T-helper 2 cell treated with Interferon-gamma antibody and Interleukin-4, amounts not matched to agents 5 μg/mL and 100 μg/mL, for 36 hours (primary cell): ENCODE measurements around the gene CAMK1D.
"Not testable (repeated sequence)": the region's sequence is repeated elsewhere in the genome, so short reads cannot be mapped to it uniquely, and the experiment has no call there.

Source experiments
- DNase-seq: peaks from one replicate; pipeline ENCODE4 v3.0.0; 2021; ENCODE audit warnings: low spot score
- H3K27ac Mint-ChIP-seq: one replicate; pipeline ENCODE4 v1.8.0; 2021; ENCODE audit warnings: mild to moderate bottlenecking, mixed read lengths
- H3K27me3 Mint-ChIP-seq: one replicate; pipeline ENCODE4 v1.8.0; 2021; ENCODE audit warnings: low read depth, mixed read lengths
- H3K36me3 Mint-ChIP-seq: one replicate; pipeline ENCODE4 v1.8.0; 2021; ENCODE audit warnings: low read depth, mixed read lengths
- H3K4me1 Mint-ChIP-seq: one replicate; pipeline ENCODE4 v1.8.0; 2021; ENCODE audit warnings: low read depth, mixed read lengths
- H3K4me3 Mint-ChIP-seq: one replicate; pipeline ENCODE4 v1.8.0; 2022; ENCODE audit warnings: mild to moderate bottlenecking, moderate library complexity, mixed read lengths
- H3K9me3 Mint-ChIP-seq: one replicate; pipeline ENCODE4 v1.8.0; 2021; ENCODE audit warnings: mixed read lengths

Gene CAMK1D

GRCh38 chr10:12428447-12429135 lies 79.2 kb downstream of the CAMK1D start:
- DNase-seq: no peak
- no peaks in the 10 kb centered on the region for H3K4me1 Mint-ChIP-seq
- H3K27me3 Mint-ChIP-seq: no peaks in the 10 kb centered on the region
- H3K36me3 Mint-ChIP-seq: no peaks in the 10 kb centered on the region
- no peaks in the 10 kb centered on the region for H3K9me3 Mint-ChIP-seq
- no peak overlapping the region for H3K4me3 Mint-ChIP-seq
- no peak overlapping the region for H3K27ac Mint-ChIP-seq

- no peak overlapping the region for H3K27ac Mint-ChIP-seq
- no peaks in the 10 kb centered on the region for H3K4me1 Mint-ChIP-seq
- no peaks in the 10 kb centered on the region for H3K9me3 Mint-ChIP-seq
Observed at GRCh38 chr10:12430406-12430982, 81.1 kb downstream of the CAMK1D start.

DNA sequence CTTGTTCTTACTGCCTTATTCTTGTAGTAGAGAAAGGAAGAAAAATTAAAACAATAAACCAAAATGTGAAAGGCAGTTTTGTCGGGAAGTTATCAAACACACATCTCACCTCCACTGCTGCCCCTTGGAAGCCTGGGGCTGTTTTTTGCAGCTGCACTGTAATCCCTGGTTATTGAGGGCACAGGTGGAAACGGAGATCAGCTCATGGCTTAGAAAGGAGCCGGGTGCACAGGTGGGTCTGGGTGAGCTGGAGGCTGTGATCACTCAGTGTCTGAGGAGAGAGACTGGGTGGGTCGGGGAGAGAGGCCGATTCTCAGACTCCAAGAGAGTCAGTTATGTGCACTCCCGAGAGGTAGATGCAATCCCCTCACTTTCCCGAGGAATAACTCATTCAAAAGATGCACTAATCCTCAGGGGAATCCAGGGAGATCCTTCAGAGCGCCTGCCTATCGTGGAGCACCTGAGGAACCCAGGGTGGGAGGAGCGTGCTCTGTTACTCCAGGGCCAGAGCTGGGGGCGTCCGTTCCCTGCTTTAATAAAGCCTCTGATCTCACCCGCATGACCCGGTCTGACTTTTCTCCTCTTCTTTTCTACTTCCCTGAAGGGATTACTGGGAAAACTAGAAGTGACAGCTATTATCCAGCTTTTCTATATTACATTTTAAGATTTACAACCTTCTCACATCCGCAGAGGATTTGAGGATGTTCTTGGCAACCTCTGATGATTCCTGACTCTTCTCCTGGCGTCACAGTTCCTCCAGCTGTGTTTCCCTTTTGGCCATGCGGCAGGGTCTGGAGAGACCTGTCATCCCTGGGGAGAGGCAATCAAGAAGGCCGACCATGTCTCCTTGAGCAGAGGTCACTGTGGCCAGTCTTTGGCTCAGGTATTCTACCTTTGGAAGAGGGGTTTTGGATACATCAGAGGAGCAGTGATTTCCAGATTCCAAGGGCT lies 82.1 kb downstream of the CAMK1D start:
- H3K27me3 Mint-ChIP-seq: peaks cover 2% of the 10 kb centered on the region
- H3K36me3 Mint-ChIP-seq: no peaks in the 10 kb centered on the region
- H3K9me3 Mint-ChIP-seq: no peaks in the 10 kb centered on the region
- no peak overlapping the region for H3K4me3 Mint-ChIP-seq
- H3K4me1 Mint-ChIP-seq: no peaks in the 10 kb centered on the region
- no peak overlapping the region for H3K27ac Mint-ChIP-seq
- no peak for DNase-seq

More at GRCh38 chr10:12430406-12430982, 81.1 kb downstream of the CAMK1D start:
- H3K4me3 Mint-ChIP-seq: no peak overlapping the region
- peaks cover 2% of the 10 kb centered on the region for H3K27me3 Mint-ChIP-seq
- no peaks in the 10 kb centered on the region for H3K36me3 Mint-ChIP-seq
- DNase-seq: no peak

DNA sequence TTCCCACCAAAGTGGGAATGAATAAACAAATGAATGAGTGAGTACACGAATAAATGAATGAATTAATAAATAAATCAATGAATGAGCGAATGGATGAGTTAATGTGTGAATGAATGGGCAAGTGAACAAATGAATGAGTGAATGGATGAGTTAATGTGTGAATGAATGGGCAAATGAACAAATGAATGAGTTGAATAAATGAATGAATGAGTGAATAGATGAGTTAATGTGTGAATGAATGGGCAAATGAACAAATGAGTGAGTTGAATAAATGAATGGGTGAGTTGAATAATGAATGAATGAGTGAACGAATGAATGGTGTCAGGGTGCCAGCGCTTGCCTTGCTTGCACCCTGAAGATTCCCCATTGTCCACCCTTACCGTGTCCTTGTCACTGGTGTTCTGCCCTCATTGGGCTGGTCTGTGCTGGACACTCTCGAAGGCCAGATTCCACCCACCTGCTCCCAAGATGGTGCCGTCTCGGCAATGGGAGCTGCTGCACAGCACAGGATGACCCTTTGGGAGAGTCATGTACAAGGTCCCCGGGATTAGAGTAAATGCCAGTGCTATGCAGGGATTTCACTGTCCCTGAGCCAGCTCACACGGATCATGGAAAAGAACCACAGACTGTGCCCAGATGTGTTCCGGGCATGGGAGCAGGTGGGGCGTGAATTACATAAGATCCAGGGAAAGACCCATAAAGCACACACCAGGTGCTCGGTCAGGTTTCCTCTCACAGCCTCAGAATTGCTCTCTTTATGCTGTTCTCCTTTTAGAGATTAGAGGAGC lies 83.2 kb downstream of the CAMK1D start:
- no peak for DNase-seq
- no peak overlapping the region for H3K27ac Mint-ChIP-seq
- H3K4me1 Mint-ChIP-seq: no peaks in the 10 kb centered on the region
- no peak overlapping the region for H3K4me3 Mint-ChIP-seq
- no peaks in the 10 kb centered on the region for H3K9me3 Mint-ChIP-seq
- no peaks in the 10 kb centered on the region for H3K36me3 Mint-ChIP-seq
- H3K27me3 Mint-ChIP-seq: peaks cover 3% of the 10 kb centered on the region

DNA sequence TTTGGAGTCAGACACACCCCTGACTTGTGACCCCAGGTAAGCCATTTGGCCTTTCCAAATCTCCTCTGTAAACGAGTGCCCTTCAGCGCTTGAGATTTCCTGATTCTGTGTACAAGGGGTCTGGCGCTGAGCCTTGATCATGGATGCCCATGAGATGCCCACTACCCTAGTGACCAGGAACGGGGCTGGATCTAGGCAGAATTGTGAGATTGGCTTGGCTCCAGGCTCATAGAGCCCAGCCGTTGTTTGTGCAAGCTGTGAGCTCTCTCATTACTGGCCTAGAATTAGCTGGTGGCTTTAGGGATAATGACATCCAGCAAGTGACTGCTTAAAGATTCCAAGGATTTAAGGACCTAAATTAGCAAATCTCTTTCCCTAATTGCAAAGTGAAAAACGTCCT lies 84.9 kb downstream of the CAMK1D start:
- Mint-ChIP-seq H3K27me3 (peaks cover 7% of the 10 kb centered on the region), H3K9me3 (peaks cover 9% of the 10 kb centered on the region), H3K4me1 (no peaks in the 10 kb centered on the region), H3K36me3 (peaks cover under 1% of the 10 kb centered on the region), H3K27ac (no peak overlapping the region), H3K4me3 (no peak overlapping the region)
- DNase-seq: no peak

GRCh38 chr10:12434677-12435076 lies 85.3 kb downstream of the CAMK1D start:
- not testable (repeated sequence) for DNase-seq, H3K36me3 Mint-ChIP-seq, H3K27ac Mint-ChIP-seq, H3K27me3 Mint-ChIP-seq, H3K4me1 Mint-ChIP-seq, H3K4me3 Mint-ChIP-seq
- H3K9me3 Mint-ChIP-seq: peaks cover 13% of the 10 kb centered on the region

- Mint-ChIP-seq H3K27me3 (peaks cover 7% of the 10 kb centered on the region), H3K9me3 (peaks cover 16% of the 10 kb centered on the region), H3K36me3 (peaks cover 6% of the 10 kb centered on the region), H3K27ac (no peak overlapping the region), H3K4me1 (no peaks in the 10 kb centered on the region), H3K4me3 (no peak overlapping the region)
- no peak for DNase-seq
Observed at GRCh38 chr10:12435348-12435747, 86.0 kb downstream of the CAMK1D start.

- peaks cover 16% of the 10 kb centered on the region for H3K9me3 Mint-ChIP-seq
- peaks cover 6% of the 10 kb centered on the region for H3K36me3 Mint-ChIP-seq
- H3K27ac Mint-ChIP-seq: no peak overlapping the region
- peaks cover 10% of the 10 kb centered on the region for H3K27me3 Mint-ChIP-seq
- DNase-seq: no peak
- no peaks in the 10 kb centered on the region for H3K4me1 Mint-ChIP-seq
- no peak overlapping the region for H3K4me3 Mint-ChIP-seq
Observed at GRCh38 chr10:12438919-12439692, 89.8 kb downstream of the CAMK1D start.

DNA sequence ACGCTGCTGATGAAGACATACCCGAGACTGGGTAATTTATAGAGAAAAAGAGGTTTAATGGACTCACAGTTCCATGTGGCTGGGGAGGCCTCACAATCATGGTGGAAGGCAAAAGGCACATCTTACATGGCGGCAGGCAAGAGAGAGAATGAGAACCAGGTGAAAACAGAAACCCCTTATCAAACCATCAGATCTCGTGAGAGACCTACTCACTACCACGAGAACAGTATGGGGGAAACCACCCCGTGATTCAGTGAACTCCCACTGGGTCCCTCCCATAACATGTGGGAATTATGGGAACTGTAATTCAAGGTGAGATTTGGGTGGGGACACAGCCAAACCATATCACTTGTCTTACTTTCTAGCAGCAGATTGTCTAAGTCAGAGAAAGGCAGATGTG lies 90.4 kb downstream of the CAMK1D start:
- H3K27ac Mint-ChIP-seq, H3K36me3 Mint-ChIP-seq, H3K4me1 Mint-ChIP-seq, DNase-seq, H3K4me3 Mint-ChIP-seq: not testable (repeated sequence)
- H3K27me3 Mint-ChIP-seq: peaks cover 10% of the 10 kb centered on the region
- H3K9me3 Mint-ChIP-seq: peaks cover 16% of the 10 kb centered on the region

GRCh38 chr10:12443026-12443425 lies 93.7 kb downstream of the CAMK1D start:
- peaks cover 22% of the 10 kb centered on the region for H3K27me3 Mint-ChIP-seq
- no peak overlapping the region for H3K4me3 Mint-ChIP-seq
- H3K36me3 Mint-ChIP-seq: peaks cover 6% of the 10 kb centered on the region
- DNase-seq: no peak
- H3K9me3 Mint-ChIP-seq: peaks cover 16% of the 10 kb centered on the region
- H3K4me1 Mint-ChIP-seq: peaks cover 8% of the 10 kb centered on the region
- H3K27ac Mint-ChIP-seq: no peak overlapping the region

GRCh38 chr10:12444981-12445700 lies 95.8 kb downstream of the CAMK1D start:
- Mint-ChIP-seq H3K9me3 (no peaks in the 10 kb centered on the region), H3K4me1 (peaks cover 18% of the 10 kb centered on the region), H3K27ac (no peak overlapping the region), H3K27me3 (peaks cover 29% of the 10 kb centered on the region), H3K36me3 (no peaks in the 10 kb centered on the region), H3K4me3 (no peak overlapping the region)
- DNase-seq: no peak

DNA sequence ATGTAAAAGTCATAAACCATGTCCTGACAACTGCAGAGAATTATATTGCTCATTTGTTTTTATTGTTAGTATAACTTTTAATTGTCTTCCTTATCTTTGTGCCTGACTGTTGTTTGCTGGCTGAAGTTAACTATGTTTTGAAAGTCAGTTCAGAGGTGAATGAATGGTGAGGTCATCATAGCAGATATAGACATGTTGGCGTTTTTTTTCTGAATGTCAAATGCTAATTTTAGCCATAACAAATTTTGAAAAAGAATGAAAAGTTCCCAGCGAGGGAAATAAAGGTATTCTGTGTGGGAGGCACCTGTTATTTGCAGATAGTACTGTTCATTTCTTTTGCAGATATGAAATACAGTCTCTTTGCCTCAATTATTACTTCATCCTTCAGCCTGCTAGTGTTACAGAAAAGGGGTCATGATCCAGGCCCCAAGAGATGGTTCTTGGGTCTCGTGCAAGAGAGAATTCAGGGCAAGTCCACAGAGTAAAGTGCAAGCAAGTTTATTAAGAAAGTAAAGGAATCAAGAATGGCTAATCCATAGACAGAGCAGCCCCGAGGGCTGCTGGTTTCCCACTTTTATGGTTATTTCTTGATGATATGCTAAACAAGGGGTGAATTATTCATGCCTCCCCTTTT lies 96.5 kb downstream of the CAMK1D start:
- no peak overlapping the region for H3K27ac Mint-ChIP-seq
- H3K27me3 Mint-ChIP-seq: peaks cover 35% of the 10 kb centered on the region
- peaks cover 18% of the 10 kb centered on the region for H3K4me1 Mint-ChIP-seq
- no peaks in the 10 kb centered on the region for H3K36me3 Mint-ChIP-seq
- no peak overlapping the region for H3K4me3 Mint-ChIP-seq
- no peak for DNase-seq
- H3K9me3 Mint-ChIP-seq: no peaks in the 10 kb centered on the region
